ENCODE data around the gene KRTAP10-2.
"Not testable (repeated sequence)": the region's sequence is repeated elsewhere in the genome, so short reads cannot be mapped to it uniquely, and the experiment has no call there.

KRTAP10-2 gene

GRCh38 chr21:44582055-44582454 is 30.8 kb upstream of the KRTAP10-2 start:
- DNase-seq = peak; percentile 54

DNA sequence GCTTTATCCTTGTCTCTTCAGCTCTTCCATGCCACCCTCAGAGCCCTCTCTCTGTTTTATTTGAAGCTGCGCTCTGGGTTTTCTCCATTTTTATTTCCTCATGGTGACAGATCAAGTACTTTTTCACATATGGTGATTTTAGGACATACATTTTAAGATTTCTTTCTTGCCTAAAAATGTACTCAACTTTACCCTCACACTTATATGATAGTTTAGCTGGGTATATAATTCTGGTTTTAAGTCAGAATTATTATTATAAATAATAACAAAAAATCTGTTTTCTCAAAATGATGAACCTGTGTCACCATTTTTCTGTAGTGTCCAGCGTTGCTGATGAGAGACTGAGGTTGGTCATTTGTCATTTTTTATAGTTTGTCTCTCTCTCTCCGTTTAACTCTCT is 29.9 kb upstream of the KRTAP10-2 start:
- no peak for DNase-seq

DNA sequence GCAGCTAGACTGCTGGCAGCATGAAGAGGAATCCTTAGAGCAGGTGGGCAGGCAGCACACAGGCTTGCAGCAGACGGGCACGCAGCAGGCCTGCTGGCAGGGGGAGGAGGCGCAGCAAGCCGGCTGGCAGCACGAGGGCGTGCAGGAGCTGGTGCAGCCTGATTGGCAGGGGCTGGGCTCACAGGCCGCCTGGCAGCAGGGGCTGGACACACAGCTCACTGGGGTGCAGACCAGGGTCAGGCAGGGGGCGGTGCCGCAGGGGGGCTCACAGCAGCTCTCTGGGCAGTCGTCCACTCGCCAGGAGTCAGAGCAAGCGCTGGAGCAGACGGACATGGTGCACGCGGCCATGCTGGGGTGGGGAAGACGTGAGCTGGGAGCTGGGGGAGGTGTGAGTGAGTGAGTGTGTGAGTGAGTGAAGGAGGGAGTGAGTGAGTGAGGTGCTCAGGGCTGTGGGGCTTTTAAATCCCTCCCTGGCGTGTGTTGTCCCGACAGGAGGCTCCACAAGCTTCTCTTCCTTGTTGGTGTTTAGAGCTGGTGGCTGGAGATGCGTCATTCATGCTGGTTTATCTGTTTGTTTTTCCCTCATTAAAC is 29.0 kb upstream of the KRTAP10-2 start, which contains the start of gene KRTAP10-5:
Gene KRTAP10-5, minus strand, starts transcription at position 374 of the 591 bp plus-strand sequence. Its CDS starts 26 bp downstream, at position 348.
- DNase-seq = peak; percentile 21

DNA sequence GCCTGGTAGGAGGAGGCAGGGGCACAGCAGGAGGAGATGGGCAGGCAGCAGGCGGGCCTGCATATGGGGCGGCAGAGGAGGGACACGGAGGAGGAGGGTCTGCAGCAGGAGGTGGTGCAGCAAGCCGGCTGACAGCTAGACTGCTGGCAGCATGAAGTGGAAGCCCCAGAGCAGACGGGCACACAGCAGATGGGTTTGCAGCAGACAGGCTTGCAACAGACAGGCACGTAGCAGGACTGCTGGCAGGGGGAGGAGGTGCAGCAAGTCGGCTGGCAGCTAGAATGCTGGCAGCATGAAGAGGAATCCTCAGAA is 28.5 kb upstream of the KRTAP10-2 start:
- DNase-seq = no peak

GRCh38 chr21:44579056-44579832 is 27.9 kb upstream of the KRTAP10-2 start:
- DNase-seq = no peak

DNA sequence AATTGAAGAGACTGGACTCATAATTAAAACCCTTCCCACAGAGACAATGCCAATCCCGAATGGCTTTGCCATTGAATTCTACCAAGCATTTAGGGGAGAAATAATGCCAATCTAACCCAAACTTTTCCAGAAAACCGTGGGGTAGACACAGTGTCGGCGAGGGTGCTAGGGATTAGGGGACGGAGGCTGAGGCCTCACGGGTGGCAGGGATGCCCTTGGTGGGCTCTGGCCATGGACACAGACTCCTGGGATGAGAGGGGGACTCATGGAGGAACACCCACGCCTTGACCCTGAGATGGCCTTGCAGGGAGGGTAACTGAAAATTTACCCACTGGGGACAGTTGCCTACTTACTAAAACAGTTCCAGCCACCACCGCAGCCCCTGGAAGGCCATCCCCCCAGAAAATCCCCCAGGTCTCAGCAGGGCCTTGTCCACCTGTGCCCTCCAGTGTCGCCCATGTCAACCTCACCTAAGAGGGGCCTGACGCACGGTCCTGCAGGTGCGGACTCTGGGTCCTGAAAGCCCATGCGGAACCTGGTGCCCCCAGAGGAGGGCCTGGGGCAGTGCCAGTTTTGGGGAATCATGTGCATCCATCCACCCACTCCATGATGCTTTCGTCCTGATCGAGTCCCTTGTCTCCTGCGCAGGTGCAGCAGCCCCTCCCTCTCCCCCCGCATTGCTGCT is 27.2 kb upstream of the KRTAP10-2 start:
- DNase-seq = no peak

- no peak for DNase-seq
These were observed 24.7 kb upstream of the KRTAP10-2 start for GRCh38 chr21:44576025-44576420.

DNA sequence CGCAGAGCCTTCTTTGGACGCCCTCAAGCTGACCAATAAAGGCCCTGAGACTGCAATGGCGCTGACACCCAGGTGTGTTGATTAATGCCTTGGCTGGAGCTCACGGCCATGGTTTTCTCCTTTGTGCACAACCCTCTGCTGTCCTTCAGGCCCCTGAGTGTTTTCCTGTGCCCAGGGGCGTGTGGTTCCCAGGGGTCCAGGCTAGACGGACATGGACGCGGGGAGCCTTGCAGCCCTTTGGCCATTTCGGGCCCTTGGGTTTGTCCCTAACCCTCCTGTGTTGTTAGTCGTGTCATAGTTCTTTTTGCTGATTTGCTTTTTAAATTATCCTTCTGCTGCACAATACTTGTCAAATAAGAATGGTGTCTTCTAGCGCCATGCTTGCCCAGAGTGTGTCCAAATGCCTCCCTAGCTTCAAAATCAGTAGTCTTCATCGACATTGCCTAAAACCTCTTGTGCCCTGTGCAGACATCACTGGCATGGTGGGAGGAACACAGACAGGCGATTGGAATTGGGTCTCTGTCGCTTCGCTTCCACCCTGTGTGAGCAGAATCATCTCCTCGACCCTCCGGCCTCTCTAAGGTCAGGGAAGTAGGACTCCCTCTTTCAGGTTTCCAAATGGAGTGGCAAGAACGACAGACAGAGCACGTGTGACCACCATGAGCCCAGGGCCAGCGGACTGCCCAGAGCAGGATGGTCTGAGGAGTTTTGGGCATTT is 24.2 kb upstream of the KRTAP10-2 start:
- no peak for DNase-seq

DNA sequence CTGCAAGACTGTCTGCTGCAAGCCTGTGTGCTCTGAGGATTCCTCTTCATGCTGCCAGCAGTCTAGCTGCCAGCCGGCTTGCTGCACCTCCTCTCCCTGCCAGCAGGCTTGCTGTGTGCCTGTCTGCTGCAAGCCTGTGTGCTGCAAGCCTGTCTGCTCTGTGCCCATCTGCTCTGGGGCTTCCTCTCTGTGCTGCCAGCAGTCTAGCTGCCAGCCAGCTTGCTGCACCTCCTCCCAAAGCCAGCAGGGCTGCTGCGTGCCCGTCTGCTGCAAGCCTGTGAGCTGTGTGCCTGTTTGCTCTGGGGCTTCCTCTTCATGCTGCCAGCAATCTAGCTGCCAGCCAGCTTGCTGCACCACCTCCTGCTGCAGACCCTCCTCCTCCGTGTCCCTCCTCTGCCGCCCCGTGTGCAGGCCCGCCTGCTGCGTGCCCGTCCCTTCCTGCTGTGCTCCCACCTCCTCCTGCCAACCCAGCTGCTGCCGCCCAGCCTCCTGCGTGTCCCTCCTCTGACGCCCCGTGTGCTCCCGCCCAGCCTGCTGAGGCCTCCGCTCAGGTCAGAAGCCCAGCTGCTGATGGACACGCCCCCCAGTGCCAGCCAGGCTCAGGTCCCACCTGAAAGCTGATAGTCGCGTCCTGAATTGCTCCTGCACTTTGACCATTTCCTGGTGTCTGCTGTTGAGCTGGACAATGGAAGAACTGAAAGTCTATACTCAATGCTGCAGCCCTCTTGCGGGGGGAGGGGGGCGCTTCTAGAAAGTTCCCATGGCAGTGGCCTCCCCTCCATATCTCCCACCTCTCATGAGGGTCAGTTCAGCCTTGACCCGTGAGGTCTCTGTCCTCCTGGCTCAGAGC is 23.4 kb upstream of the KRTAP10-2 start:
- DNase-seq = no peak

GRCh38 chr21:44573630-44574456 is 22.5 kb upstream of the KRTAP10-2 start, which contains the start of gene KRTAP10-4:
Gene KRTAP10-4 (plus strand): TSS chr21:44573729. CDS start chr21:44573759, 30 bp downstream.
- not testable (repeated sequence) for DNase-seq

DNA sequence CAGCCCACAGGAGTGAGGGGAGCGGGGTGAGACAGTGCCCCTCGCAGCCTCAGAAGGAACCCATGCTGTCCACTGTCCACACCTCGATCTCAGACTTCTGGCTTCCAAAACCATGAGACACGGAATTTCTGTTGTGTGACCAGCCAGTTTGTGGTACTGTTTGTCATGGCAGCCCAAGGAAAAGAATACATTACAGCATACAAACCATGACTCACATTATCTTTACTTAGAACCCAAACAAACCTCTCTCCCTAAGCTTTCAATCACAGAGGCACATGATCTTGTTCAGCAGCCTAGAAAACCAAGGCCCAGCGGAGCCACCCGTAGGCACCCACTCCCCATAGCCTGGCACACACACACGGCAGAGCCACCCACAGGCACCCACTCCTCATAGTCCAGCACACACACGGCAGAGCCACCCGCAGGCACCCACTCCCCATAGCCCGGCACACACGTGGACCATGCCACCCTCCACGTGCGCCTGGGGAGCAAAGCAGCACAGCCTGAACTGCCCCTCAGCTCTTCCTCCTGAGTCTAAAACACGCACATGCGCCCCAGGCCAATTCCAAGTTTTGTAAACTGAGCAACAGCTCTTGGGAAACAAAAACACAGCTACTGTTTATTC is 21.8 kb upstream of the KRTAP10-2 start:
- DNase-seq = no peak

DNA sequence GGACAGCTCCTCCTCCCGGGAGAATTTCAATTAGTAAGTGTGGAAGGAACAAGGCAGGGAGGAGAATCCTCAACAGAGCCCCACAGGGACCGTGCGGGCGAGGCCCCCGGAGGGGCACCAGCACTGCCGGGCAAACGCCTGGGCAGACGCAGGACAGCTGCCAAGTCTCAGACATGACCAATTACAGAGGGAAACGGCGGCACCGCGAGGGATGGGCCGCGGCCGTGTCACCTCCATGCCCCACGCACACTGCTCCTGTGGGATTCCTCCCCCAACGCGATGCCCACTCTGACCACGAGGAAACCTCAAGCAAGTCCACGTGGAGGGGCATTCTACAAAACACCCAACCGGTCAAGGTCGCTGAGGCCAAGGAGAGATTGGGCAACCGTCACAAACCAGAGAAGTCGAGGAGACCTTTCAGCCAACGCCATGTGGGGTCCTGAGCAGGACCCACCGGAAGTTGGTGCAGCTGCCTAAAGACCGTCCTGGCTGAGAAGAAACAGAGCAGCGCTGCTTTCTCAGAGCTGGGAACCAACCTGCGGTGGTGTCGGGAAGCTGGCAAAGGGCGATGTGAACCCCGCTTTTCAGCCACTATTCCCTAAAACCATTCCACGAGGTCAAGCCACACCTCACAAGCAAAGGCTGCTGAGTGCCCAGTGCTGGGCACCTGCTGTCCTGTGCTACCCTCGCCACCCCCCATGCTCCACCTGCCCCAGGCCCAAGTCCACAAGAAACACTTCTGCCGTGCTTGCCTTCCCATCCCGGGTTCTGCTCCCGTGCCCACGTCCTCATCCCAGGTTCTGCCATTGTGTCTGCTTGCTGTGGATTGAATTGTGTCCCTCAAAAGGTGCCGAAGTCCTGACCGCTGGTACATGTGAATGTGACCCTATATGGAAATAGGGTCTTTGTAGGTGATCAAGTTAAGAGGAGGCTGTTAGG is 20.8 kb upstream of the KRTAP10-2 start:
- no peak for DNase-seq

DNA sequence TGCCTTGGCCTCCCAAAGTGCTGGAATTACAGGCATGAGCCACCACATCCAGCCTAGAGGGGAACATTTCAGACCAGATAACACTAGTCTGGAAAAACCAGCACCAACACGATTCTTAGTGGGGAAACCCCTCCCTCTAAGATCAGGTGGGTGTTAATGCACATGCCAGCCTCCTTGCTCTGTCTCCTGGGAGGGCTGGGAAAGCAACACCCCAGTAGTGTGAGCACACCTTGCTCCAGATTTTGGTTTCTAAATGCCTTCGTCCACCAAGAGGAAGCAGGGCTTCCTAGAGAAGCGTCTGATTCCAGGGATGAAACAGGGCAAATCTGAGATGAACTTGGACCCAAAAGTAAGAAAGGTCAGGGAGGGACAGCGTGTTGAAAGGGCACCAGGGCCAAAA is 20.0 kb upstream of the KRTAP10-2 start:
- no peak for DNase-seq

DNA sequence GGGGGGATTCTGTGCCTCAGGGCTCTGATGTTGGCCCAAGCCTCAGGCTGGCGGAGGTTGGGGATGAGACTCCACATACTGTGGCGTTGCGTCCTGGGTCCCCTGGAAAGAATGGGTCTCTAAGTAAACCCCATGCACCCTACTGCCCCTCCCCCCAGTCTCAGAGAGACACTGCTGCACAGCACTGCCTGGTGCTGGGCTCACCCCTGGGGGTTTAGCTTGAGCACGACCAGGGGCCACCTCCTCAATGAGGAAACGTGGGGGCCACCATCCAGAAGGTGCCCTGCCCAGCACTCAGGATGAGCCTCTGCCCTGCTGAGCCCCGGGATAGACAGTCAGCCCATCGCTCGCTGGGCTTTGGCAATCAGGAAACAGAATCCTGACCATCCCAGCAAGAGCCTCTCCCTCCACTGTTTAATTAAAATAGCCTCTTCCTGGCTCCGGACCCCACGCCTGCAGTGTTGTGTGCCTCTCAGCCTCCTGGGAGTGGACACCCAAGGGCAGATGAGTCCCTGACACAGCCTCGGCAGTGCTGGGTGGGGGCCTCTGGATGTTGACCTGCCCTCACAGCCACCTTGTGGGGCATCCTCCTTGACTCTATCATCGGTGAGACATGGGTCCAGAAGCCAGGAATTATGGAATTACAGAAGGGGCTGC is 18.7 kb upstream of the KRTAP10-2 start:
- no peak for DNase-seq

DNA sequence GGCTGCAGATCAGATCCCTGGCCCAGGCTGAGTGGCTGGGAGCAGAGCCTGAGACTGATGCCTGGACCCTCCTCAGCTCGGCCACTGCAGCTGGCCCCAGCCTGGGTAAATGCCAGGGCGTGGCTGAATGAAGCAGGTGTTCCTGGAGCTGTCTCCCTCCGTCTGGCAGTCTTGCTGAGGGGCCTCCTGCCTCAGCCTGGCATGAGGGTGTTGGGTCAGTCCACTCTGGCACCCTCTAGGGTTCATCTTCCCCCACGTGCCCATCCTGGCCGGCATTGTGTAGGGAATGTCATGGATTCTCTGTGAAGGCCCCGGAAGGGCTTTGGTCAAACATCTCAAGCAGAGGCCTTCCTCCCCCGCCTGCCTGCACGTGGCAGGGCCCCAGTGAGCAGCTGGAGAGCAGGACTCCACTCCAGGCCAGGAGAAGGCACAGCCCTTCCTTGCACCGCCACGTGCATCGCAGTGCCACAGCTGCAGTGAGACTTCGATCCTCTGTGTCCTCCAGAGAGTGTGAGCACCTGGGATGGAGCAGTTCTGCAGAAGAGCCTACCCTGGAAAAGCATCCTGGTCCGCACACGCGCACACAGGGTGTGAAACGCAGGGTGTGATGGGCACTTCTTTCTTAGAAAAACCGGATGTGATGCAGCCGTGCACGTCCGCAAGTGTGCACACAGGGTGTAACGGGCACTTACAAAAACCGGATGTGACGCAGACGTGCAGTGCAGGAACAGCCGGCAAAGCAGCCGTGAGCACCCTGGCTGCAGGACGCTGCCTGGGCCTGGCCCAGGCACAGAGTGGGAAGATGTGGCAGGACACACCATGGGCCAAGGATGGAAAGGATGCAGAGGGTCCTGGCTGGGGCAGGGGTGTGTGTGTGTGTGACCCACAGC is 17.6 kb upstream of the KRTAP10-2 start:
- no peak for DNase-seq

DNA sequence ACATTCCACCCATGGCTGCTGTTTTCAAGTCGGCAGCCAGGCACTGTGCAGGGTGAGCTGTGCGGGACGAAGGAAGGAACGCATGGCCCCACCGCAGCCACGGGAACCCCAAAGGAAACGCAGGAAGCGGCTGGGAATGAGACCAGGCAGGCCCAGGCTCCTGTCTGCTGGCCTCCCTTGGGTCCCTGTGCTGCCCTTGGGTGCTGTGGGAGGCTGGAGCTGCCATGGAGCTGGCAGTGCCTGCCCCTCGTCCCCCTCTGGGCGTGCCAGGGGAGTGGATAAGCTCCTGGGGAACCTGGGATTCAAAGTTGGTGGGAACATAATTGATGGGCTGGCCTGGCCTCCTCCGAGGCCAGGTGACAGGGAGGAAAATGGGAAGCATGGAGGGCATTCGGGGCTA is 17.0 kb upstream of the KRTAP10-2 start:
- DNase-seq = no peak

DNA sequence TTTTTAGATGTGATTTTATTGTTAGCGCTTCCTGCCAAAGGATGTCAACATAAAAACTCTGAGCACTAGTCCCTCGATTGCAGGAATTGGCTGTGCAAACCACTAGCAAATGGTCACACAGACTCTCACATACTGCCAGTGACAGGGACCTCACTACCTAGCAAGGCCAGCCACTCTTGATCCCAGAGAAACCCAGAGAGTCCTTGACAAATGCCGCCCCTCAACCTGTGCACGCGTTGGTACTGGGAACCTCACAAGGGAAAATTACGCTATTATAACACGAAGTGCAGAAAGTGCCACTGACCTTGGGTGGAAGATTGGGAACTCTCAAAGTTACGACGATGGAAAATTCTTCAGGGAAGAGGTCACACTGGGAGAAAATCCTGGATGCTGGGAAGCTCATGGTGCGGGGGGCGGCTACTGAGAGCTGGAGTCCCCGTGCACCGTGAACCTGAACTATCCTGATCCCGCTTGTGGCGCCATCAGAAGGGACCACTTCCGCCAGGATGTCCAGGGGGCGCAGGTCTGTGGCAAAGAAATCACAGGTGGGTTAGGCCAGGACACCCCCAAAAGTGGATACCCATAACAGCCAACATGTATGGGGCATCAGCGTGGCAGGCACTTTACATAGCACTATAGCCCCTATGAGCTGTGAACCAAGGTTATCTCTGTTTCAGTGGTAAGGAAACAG is 16.3 kb upstream of the KRTAP10-2 start:
- DNase-seq = no peak

- no peak for DNase-seq
These were observed 15.1 kb upstream of the KRTAP10-2 start for GRCh38 chr21:44566403-44566802.

All from NCI-H2227 treated with DMSO at 0.1 percent for 48 hours (cell line).